ENCODE results near the gene CDH13. TPM values are rescaled to one million over a fixed set of nuclear protein-coding genes. Genes with fewer than 3 reads are reported as not detected.

CDH13 gene
- total and polyA plus RNA-seq, 9 of the 15 experiments (the other 6 are each of a cell fraction or from before 2014, with no cell fraction given) = 0.03 TPM; not detected in 8

DNA sequence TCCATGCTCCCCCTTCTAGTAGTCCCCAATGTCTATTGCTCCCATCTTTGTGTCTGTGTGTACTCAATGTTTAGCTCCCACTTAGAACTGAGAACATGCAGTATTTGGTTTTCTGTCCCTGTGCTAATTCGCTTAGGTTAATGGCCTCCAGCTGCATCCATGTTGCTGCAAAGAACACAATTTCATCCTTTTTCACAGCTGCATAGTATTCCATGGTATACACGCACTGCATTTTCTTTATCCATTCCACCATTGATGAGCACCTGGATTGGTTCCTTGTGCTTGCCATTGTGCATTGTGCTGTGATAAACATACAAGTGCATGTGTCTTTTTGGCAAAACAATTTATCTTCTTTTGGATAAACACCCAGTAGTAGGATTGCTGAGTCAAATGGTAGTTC lies 1104.0 kb downstream of the CDH13 start:
- no peaks in the 10 kb centered on the region for H3K4me1 ChIP-seq (replicated peaks in 1 of 2; ENCODE audit: control insufficient read depth in 2 of 2, insufficient read depth in 2 of 2, low read length in 2 of 2)
- CTCF ChIA-PET (ENCODE audit: low intra/inter-chr PET ratio) = no interaction called here
- WGBS (ENCODE audit: insufficient coverage, low coverage, missing lambda C conversion rate) = 0% methylated on average over 2 of the region's 2 CpGs
- H3K4me3 ChIP-seq = no peak overlapping the region
- FAIRE-seq (no peak), ATAC-seq (no peak), DNase-seq (ENCODE audit: extremely low read depth in 1 of 4, low spot score in 3 of 4) (no peak)
- H3K27ac ChIP-seq (ENCODE audit: extremely low read depth, low read depth, low read length) = no peak overlapping the region
- intact Hi-C loops (cut with micrococcal nuclease) = no loop called here
- POLR2A ChIA-PET = no interaction called here
- peaks cover 9 to 14% of the 10 kb centered on the region in 2 experiments; a peak in 4 of 5 replicates for H3K27me3 ChIP-seq (ENCODE audit: control insufficient read depth in 2 of 2, insufficient read depth in 2 of 2, low read length in 2 of 2)
- H3K9me1 ChIP-seq (ENCODE audit: control insufficient read depth, insufficient read depth, low read length) = no peaks in the 10 kb centered on the region
- TF ChIP-seq ZNF146 (CRISPR knock-in tag; IDR thresholded peaks at IDR 0.05; ENCODE audit: unreplicated experiment) = peak; percentile 85
- peak; percentile 73 for TF ChIP-seq RBM25 (IDR thresholded peaks at IDR 0.05; ENCODE audit: low read depth, low read length, severe bottlenecking)
- TF ChIP-seq ZNF124 (CRISPR knock-in tag; IDR thresholded peaks at IDR 0.05) = no peak
- BruUV-seq (replicated peaks) = no TSS peak
- no peaks in the 10 kb centered on the region for H3K36me3 ChIP-seq (ENCODE audit: control insufficient read depth, insufficient read depth, low read length)
- no peak overlapping the region for H2AFZ ChIP-seq (ENCODE audit: low read depth, low read length)
- in situ Hi-C loops (cut with MboI) = no loop called here
- H3K79me2 ChIP-seq (ENCODE audit: control insufficient read depth, insufficient read depth, low read length) = no peaks in the 10 kb centered on the region
- H3K9me3 ChIP-seq (replicated peaks; ENCODE audit: control insufficient read depth, insufficient read depth, low read depth, low read length) = peaks cover 4% of the 10 kb centered on the region; the same call in 1 of the 2 replicates
- no peak overlapping the region for H3K9ac ChIP-seq (ENCODE audit: insufficient read depth in 1 of 2, low read depth in 2 of 2, low read length in 2 of 2)
- H4K20me1 ChIP-seq (replicated peaks; ENCODE audit: control insufficient read depth, insufficient read depth, low read length) = 0 out of 2 replicates have a peak, but pooled peaks cover 3% of the 10 kb centered on the region
- H3K4me2 ChIP-seq (ENCODE audit: insufficient read depth, low read length) = no peak overlapping the region

DNA sequence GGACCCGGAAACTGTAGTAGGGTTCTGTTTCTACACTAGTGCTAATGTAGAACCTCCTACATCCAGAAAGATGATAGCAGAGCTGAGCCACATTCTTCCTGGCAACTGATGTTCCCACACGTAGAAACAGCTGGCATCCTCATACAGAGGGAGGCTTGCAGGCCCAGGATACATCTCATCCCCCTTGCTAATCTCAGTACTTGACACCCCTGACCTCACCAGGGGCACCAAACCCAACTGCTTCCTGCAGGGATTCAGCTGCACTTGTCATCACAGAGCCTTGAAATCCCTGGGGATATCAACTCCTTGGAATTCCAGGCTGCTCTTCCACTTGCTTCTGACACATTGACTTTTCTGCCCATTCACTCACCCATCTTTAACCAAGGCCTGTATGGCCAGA lies 1105.8 kb downstream of the CDH13 start:
- Histone ChIP-seq H3K9me3 (replicated peaks; ENCODE audit: control insufficient read depth, insufficient read depth, low read depth, low read length) (peaks cover 4% of the 10 kb centered on the region; the same call in 1 of the 2 replicates), H4K20me1 (replicated peaks; ENCODE audit: control insufficient read depth, insufficient read depth, low read length) (no peaks in the 10 kb centered on the region), H3K36me3 (ENCODE audit: control insufficient read depth, insufficient read depth, low read length) (no peaks in the 10 kb centered on the region), H3K27ac (ENCODE audit: extremely low read depth, low read depth, low read length) (no peak overlapping the region), H3K9ac (ENCODE audit: insufficient read depth in 1 of 2, low read depth in 2 of 2, low read length in 2 of 2) (no peak overlapping the region), H2AFZ (ENCODE audit: low read depth, low read length) (no peak overlapping the region), H3K9me1 (ENCODE audit: control insufficient read depth, insufficient read depth, low read length) (no peaks in the 10 kb centered on the region), H3K4me3 (no peak overlapping the region), H3K4me2 (ENCODE audit: insufficient read depth, low read length) (no peak overlapping the region), H3K4me1 (replicated peaks in 1 of 2; ENCODE audit: control insufficient read depth in 2 of 2, insufficient read depth in 2 of 2, low read length in 2 of 2) (no peaks in the 10 kb centered on the region), H3K27me3 (ENCODE audit: control insufficient read depth in 2 of 2, insufficient read depth in 2 of 2, low read length in 2 of 2) (peaks cover 6 to 13% of the 10 kb centered on the region in 2 experiments; a peak in 4 of 5 replicates), H3K79me2 (ENCODE audit: control insufficient read depth, insufficient read depth, low read length) (no peaks in the 10 kb centered on the region)
- WGBS (ENCODE audit: insufficient coverage, low coverage, missing lambda C conversion rate) = 0% methylated on average over 2 of the region's 2 CpGs
- CTCF ChIA-PET (ENCODE audit: low intra/inter-chr PET ratio) = no interaction called here
- POLR2A ChIA-PET = interaction anchor here (0.6 kb wide), 1 partner anchor 43 kb away, joined by 3 read pairs; no protein-coding TSS in a partner anchor
- no peak for FAIRE-seq
- ATAC-seq = no peak
- no TSS peak for BruUV-seq (replicated peaks)
- in situ Hi-C loops (cut with MboI) = no loop called here
- intact Hi-C loops (cut with micrococcal nuclease) = no loop called here
- no peak for TF ChIP-seq SAFB (IDR thresholded peaks at IDR 0.05; ENCODE audit: borderline replicate concordance, low read depth, low read length)
- no peak for TF ChIP-seq PHB2 (IDR thresholded peaks at IDR 0.05; ENCODE audit: low read depth)
- no peak for TF ChIP-seq TAF9B (IDR thresholded peaks at IDR 0.05; ENCODE audit: partially characterized antibody)
- no peak for TF ChIP-seq TRIM28 (IDR thresholded peaks at IDR 0.05)
- no peak for TF ChIP-seq RBM39 (optimal IDR thresholded peaks at IDR 0.05; ENCODE audit: low read depth, low read length)
- no peak for TF ChIP-seq TCF7L2 (IDR thresholded peaks at IDR 0.05; ENCODE audit: low read depth, low read length)
- no peak for TF ChIP-seq ARNT (IDR thresholded peaks at IDR 0.05)
- no peak for TF ChIP-seq SRSF7 (optimal IDR thresholded peaks at IDR 0.05; ENCODE audit: low read depth, low read length)
- TF ChIP-seq SMAD2 (IDR thresholded peaks at IDR 0.05; ENCODE audit: low read depth, low read length) = no peak
- TF ChIP-seq HIVEP1 (CRISPR knock-in tag; IDR thresholded peaks at IDR 0.05) = no peak
- TF ChIP-seq CCAR2 (IDR thresholded peaks at IDR 0.05; ENCODE audit: low read depth, low read length) = no peak
- no peak for TF ChIP-seq ZNF589 (CRISPR knock-in tag; IDR thresholded peaks at IDR 0.05; ENCODE audit: low read depth)
- no peak for TF ChIP-seq ZNF146 (CRISPR knock-in tag; IDR thresholded peaks at IDR 0.05; ENCODE audit: unreplicated experiment)
- TF ChIP-seq, protein P1, sequence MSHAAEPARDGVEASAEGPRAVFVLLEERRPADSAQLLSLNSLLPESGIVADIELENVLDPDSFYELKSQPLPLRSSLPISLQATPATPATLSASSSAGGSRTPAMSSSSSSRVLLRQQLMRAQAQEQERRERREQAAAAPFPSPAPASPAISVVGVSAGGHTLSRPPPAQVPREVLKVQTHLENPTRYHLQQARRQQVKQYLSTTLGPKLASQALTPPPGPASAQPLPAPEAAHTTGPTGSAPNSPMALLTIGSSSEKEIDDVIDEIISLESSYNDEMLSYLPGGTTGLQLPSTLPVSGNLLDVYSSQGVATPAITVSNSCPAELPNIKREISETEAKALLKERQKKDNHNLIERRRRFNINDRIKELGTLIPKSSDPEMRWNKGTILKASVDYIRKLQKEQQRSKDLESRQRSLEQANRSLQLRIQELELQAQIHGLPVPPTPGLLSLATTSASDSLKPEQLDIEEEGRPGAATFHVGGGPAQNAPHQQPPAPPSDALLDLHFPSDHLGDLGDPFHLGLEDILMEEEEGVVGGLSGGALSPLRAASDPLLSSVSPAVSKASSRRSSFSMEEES (CRISPR knock-in tag; IDR thresholded peaks at IDR 0.05) = no peak
- TF ChIP-seq, protein P2, sequence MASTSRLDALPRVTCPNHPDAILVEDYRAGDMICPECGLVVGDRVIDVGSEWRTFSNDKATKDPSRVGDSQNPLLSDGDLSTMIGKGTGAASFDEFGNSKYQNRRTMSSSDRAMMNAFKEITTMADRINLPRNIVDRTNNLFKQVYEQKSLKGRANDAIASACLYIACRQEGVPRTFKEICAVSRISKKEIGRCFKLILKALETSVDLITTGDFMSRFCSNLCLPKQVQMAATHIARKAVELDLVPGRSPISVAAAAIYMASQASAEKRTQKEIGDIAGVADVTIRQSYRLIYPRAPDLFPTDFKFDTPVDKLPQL (IDR thresholded peaks at IDR 0.05; ENCODE audit: extremely low read depth, insufficient read length) = no peak
- DNase-seq (ENCODE audit: extremely low read depth in 1 of 4, low spot score in 3 of 4) = no peak

Data from K562 (cell line).